ENCODE measurements around the gene ZNF189.

Gene ZNF189

DNA sequence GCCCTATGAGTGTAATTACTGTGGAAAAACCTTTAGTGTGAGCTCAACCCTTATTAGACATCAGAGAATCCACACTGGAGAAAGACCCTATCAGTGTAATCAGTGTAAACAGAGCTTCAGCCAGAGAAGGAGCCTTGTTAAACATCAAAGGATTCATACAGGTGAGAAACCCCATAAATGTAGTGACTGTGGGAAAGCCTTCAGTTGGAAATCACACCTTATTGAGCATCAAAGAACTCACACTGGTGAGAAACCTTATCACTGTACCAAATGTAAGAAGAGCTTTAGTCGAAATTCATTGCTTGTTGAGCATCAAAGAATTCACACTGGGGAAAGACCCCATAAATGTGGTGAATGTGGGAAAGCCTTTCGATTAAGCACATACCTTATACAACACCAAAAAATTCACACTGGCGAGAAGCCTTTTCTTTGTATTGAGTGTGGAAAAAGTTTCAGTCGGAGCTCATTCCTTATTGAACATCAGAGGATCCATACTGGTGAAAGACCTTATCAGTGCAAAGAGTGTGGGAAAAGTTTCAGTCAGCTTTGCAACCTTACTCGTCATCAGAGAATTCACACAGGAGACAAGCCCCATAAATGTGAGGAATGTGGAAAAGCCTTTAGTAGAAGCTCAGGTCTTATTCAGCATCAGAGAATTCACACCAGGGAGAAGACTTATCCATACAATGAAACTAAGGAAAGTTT, 9.9 kb downstream of the ZNF189 start:
- no peak overlapping the region for H3K27ac ChIP-seq
- no peak for TF ChIP-seq ZFX (IDR thresholded peaks at IDR 0.05; ENCODE audit: borderline replicate concordance)
- TF ChIP-seq, protein P1, sequence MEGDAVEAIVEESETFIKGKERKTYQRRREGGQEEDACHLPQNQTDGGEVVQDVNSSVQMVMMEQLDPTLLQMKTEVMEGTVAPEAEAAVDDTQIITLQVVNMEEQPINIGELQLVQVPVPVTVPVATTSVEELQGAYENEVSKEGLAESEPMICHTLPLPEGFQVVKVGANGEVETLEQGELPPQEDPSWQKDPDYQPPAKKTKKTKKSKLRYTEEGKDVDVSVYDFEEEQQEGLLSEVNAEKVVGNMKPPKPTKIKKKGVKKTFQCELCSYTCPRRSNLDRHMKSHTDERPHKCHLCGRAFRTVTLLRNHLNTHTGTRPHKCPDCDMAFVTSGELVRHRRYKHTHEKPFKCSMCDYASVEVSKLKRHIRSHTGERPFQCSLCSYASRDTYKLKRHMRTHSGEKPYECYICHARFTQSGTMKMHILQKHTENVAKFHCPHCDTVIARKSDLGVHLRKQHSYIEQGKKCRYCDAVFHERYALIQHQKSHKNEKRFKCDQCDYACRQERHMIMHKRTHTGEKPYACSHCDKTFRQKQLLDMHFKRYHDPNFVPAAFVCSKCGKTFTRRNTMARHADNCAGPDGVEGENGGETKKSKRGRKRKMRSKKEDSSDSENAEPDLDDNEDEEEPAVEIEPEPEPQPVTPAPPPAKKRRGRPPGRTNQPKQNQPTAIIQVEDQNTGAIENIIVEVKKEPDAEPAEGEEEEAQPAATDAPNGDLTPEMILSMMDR (IDR thresholded peaks at IDR 0.05): no peak

DNA sequence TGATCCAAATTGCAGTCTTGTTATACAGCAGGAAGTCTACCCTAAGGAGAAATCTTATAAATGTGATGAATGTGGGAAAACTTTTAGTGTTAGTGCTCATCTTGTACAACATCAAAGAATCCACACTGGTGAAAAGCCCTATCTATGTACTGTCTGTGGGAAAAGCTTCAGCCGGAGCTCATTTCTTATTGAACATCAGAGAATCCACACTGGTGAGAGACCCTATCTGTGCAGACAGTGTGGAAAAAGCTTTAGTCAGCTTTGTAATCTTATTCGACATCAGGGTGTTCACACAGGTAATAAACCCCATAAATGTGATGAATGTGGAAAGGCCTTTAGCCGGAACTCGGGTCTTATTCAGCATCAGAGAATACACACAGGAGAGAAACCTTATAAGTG, 10.4 kb downstream of the ZNF189 start:
- no peak overlapping the region for H3K27ac ChIP-seq
- no peak for TF ChIP-seq ZFX (IDR thresholded peaks at IDR 0.05; ENCODE audit: borderline replicate concordance)
- TF ChIP-seq, protein P1 (IDR thresholded peaks at IDR 0.05): no peak

DNA sequence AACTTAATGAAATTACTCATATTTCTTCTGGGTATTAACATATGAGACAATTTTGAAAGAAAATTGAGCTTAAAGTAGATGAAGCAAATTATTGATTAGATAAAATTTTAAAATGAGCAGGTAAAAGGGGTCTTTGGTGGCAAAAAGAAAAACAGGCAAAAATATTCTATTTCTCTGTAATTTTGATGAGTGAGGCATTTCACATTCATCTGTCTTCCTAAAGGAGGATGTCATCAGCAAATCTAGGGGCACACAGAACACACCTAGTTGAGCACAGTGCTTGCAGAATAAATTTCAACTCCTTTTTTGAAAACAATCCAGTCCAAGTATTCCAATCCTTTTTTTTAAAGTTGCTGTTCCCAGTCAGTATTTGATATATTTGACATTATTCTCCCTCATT, 16.2 kb downstream of the ZNF189 start:
- no peak overlapping the region for H3K27ac ChIP-seq
- TF ChIP-seq, protein P1 (IDR thresholded peaks at IDR 0.05): no peak
- no peak for TF ChIP-seq ZFX (IDR thresholded peaks at IDR 0.05; ENCODE audit: borderline replicate concordance)

DNA sequence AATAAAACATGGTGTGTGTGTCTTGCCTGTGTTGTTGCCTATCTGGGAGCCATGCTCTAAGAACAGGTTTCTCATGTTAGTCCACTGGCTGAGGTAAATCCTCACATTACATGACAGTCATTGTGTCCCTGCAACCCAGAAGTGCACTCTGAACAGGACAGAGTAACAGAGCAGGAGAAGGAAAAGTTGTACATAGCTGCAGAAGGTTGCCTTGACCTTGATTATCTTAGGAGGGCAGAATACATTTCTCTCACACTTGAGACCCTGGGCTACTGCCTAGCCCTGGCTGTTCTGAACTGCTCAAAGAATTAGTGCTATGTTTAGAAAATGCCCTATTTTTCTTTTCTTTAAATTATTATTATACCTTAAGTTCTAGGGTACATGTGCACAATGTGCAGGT, 16.9 kb downstream of the ZNF189 start:
- no peak for TF ChIP-seq ZFX (IDR thresholded peaks at IDR 0.05; ENCODE audit: borderline replicate concordance)
- TF ChIP-seq, protein P1 (IDR thresholded peaks at IDR 0.05): no peak
- H3K27ac ChIP-seq: no peak overlapping the region

DNA sequence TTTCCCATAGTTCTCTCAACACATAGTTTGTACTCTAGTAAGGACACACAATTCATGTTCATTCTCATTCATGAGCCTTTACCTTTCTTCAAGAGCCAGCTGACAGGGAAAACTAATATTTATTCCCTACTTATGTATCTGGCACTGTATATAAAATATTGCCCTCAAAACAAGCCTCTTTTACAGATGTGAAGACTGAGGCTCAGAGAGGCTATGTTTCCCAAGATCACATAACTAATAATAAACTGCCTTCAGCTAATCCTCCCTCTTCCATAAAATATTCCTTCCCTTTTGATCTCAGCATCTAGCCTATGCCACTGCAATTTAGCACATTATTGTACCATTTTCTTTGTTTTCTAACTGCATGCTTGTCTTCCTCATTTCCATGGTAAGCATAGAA, 18.7 kb downstream of the ZNF189 start:
- TF ChIP-seq, protein P1 (IDR thresholded peaks at IDR 0.05): no peak
- TF ChIP-seq ZFX (IDR thresholded peaks at IDR 0.05; ENCODE audit: borderline replicate concordance): no peak
- H3K27ac ChIP-seq: no peak overlapping the region

DNA sequence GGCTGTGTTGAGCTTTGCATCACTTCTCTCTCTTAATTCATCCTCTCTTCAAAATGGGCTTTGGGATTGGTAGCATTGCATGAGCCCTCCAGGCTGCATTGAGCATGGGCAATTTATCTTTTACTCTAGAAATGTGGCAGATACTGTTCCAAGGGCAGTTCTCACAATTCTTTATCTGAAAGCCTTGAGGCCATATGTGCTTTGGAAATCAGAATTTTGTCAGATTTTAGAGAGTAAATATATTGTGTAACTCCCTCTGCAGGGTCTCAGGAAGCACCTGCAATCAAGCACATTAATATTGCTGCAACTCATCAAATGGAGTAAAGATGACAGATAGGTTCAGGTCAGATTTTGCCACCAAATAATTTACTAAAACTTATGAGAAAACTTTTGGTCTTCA, 19.3 kb downstream of the ZNF189 start:
- H3K27ac ChIP-seq: no peak overlapping the region
- TF ChIP-seq, protein P1 (IDR thresholded peaks at IDR 0.05): no peak
- no peak for TF ChIP-seq ZFX (IDR thresholded peaks at IDR 0.05; ENCODE audit: borderline replicate concordance)

DNA sequence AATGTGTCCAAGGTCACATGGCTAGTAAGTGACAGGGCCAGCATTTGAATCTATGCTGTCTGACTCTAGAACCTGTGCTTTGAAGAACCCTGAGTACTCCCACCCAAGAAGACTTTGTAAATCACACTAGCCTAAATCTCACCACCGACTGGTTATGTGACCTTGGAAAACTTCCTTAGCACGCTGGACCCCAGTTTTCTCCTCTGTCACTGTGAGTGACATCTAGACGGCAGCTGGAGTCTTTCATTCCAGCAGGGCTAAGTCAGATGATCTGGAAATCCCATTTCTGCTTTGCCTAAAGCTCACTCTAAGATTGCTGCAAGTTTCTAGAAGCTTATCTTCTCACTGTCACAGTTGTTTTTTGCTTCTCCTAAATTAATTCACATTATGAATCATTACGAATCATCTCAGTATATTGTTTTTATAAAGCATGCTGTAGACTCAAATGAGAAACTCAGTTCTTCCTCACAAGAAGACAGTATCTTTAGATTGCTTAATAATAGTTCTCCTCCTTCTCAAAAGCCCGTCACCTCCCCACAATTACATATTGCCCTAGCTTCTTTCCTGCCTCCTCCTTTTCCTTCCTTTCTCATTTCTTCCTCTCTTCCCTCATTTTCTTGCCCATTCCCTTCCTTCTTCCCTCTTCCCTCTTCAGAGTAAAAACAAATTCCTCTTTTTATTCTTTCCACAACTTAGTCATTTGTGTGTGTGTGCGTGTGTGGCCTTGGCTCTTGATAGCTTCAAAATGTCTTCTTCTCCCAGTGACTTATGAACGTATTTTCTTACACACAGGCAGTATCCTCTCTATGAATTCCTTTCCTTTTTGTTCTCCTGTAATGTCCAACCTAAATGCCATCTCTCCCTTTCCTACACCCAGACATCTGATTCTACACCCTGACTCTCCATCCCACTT, 20.1 kb downstream of the ZNF189 start:
- no peak for TF ChIP-seq ZFX (IDR thresholded peaks at IDR 0.05; ENCODE audit: borderline replicate concordance)
- no peak overlapping the region for H3K27ac ChIP-seq

All from 22Rv1 (cell line).